Osteoblast (primary cell): ENCODE data around the gene TOPORS. TPM values are rescaled to one million over a fixed set of nuclear protein-coding genes. Genes with fewer than 3 reads are reported as not detected.
A peak's percentile ranks its signal among the peaks of the same experiment; 100 is the strongest.

ENCODE experiments used
- DNase-seq: peaks from one replicate; pipeline ENCODE4 v3.0.0; 2011; ENCODE audit warnings: low spot score, mixed read lengths; ENCODE audit not compliant: insufficient read length; ENCODE audit errors: missing footprints
- H2AFZ ChIP-seq: 2 replicates; pipeline ENCODE4 v1.6.0; 2011; ENCODE audit warnings: mild to moderate bottlenecking, low read length
- H3K27ac ChIP-seq: 2 replicates; pipeline ENCODE4 v1.5.1; 2011; ENCODE audit warnings: mild to moderate bottlenecking, low read depth, low read length, moderate library complexity
- H3K27me3 ChIP-seq: 2 replicates; pipeline ENCODE4 v1.6.0; 2012; ENCODE audit warnings: mild to moderate bottlenecking, control low read depth, inconsistent platforms, low read length, moderate library complexity; ENCODE audit not compliant: insufficient read depth
- H3K36me3 ChIP-seq: 2 replicates; pipeline ENCODE4 v1.5.1; 2011; ENCODE audit warnings: mild to moderate bottlenecking, low read length, control low read depth, moderate library complexity; ENCODE audit not compliant: insufficient read depth
- H3K4me1 ChIP-seq: 2 replicates; pipeline ENCODE4 v1.5.1; 2011; ENCODE audit warnings: mild to moderate bottlenecking, low read length, control low read depth, moderate library complexity; ENCODE audit not compliant: insufficient read depth
- H3K4me2 ChIP-seq: 2 replicates; pipeline ENCODE4 v1.6.0; 2011; ENCODE audit warnings: mild to moderate bottlenecking, low read length; ENCODE audit not compliant: insufficient read depth
- H3K4me3 ChIP-seq: fragments of 200-600 bp; sonication (generic); 3 replicates; pipeline ENCODE4 v1.5.1; 2012; ENCODE audit warnings: mild to moderate bottlenecking, low read length, inconsistent platforms; ENCODE audit not compliant: insufficient read depth
- H3K79me2 ChIP-seq: 2 replicates; pipeline ENCODE4 v1.6.0; 2012; ENCODE audit warnings: mild to moderate bottlenecking, low read length, control low read depth, inconsistent platforms; ENCODE audit not compliant: insufficient read depth
- H3K9me3 ChIP-seq: 2 replicates; pipeline ENCODE4 v1.5.1; 2011; ENCODE audit warnings: low read depth, low read length, control low read depth
- H4K20me1 ChIP-seq: 2 replicates; pipeline ENCODE4 v1.6.0; 2012; ENCODE audit warnings: mild to moderate bottlenecking, low read length, control low read depth; ENCODE audit not compliant: insufficient read depth
- total RNA-seq: library from RNA; depleted of rRNA; stranded (reverse); fragments of >200 nt; gene quantifications from 2 replicates; pipeline ENCODE4 v1.2.3, GENCODE V29; 2012
- TF ChIP-seq, protein P1 (sequence below): IDR thresholded peaks from 2 replicates; pipeline ENCODE4 v1.5.1; 2011; ENCODE audit warnings: mild to moderate bottlenecking, low read depth, low read length, moderate library complexity; ENCODE audit errors: extremely low read depth

Gene TOPORS
- total RNA-seq, 1 donor: 33.7 TPM

- H3K4me2 ChIP-seq: no peak overlapping the region
- no peak overlapping the region for H3K27ac ChIP-seq
- no peaks in the 10 kb centered on the region for H3K9me3 ChIP-seq
- no peak overlapping the region for H3K4me3 ChIP-seq
- DNase-seq: no peak
- peaks cover 8% of the 10 kb centered on the region for H3K4me1 ChIP-seq
- TF ChIP-seq, protein P1, sequence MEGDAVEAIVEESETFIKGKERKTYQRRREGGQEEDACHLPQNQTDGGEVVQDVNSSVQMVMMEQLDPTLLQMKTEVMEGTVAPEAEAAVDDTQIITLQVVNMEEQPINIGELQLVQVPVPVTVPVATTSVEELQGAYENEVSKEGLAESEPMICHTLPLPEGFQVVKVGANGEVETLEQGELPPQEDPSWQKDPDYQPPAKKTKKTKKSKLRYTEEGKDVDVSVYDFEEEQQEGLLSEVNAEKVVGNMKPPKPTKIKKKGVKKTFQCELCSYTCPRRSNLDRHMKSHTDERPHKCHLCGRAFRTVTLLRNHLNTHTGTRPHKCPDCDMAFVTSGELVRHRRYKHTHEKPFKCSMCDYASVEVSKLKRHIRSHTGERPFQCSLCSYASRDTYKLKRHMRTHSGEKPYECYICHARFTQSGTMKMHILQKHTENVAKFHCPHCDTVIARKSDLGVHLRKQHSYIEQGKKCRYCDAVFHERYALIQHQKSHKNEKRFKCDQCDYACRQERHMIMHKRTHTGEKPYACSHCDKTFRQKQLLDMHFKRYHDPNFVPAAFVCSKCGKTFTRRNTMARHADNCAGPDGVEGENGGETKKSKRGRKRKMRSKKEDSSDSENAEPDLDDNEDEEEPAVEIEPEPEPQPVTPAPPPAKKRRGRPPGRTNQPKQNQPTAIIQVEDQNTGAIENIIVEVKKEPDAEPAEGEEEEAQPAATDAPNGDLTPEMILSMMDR: no peak
- no peaks in the 10 kb centered on the region for H3K27me3 ChIP-seq
- H3K79me2 ChIP-seq: no peaks in the 10 kb centered on the region
- H4K20me1 ChIP-seq: no peaks in the 10 kb centered on the region
- H2AFZ ChIP-seq: no peak overlapping the region
- H3K36me3 ChIP-seq: no peaks in the 10 kb centered on the region
Measured at GRCh38 chr9:32584784-32585183, 32.4 kb upstream of the TOPORS start.

- peaks cover 12% of the 10 kb centered on the region for H3K4me1 ChIP-seq
- H2AFZ ChIP-seq: no peak overlapping the region
- no peaks in the 10 kb centered on the region for H4K20me1 ChIP-seq
- DNase-seq: no peak
- H3K9me3 ChIP-seq: no peaks in the 10 kb centered on the region
- no peak overlapping the region for H3K4me3 ChIP-seq
- no peak overlapping the region for H3K4me2 ChIP-seq
- no peaks in the 10 kb centered on the region for H3K27me3 ChIP-seq
- no peaks in the 10 kb centered on the region for H3K36me3 ChIP-seq
- H3K79me2 ChIP-seq: no peaks in the 10 kb centered on the region
- TF ChIP-seq, protein P1: peak; percentile 65
- H3K27ac ChIP-seq: no peak overlapping the region
Measured at GRCh38 chr9:32581512-32582143, 29.2 kb upstream of the TOPORS start.

- Histone ChIP-seq H3K4me2 (no peak overlapping the region), H3K27ac (no peak overlapping the region), H3K9me3 (no peaks in the 10 kb centered on the region), H3K36me3 (no peaks in the 10 kb centered on the region), H2AFZ (peak overlapping the region; percentile 57), H3K79me2 (no peaks in the 10 kb centered on the region), H3K4me3 (no peak overlapping the region), H3K4me1 (peaks cover 12% of the 10 kb centered on the region), H3K27me3 (no peaks in the 10 kb centered on the region), H4K20me1 (no peaks in the 10 kb centered on the region)
- TF ChIP-seq, protein P1: no peak
- DNase-seq: no peak
Measured at GRCh38 chr9:32580631-32581300, 28.4 kb upstream of the TOPORS start.

DNA sequence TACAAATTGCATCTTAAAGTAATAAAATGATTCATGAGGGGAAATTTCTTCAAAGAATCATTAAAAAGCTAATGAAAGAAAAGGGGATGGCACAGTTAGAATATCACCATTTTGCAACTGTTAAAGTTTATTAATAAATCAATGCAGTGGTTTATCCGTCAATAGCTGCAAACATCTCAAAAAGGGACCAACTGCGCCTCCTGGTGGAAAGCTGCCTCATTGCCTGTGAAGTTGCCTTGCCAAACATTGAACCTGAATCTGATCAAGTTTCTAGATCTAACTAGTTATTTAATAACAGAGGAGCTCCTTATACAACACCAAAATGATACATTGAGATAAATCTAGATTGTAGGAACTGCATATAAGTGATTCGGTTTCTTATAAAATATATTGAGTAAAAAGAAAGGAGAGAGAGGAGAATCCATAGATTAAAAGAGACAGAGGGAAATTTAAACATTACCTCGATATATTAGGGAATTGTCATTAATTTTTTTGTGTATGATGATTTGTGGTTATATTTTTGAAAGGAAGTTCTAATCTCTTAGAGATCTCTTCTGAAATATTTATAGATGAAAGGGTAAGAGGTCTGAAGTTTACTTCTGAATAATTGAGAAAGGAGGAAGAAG lies 27.4 kb upstream of the TOPORS start:
- H3K36me3 ChIP-seq: no peaks in the 10 kb centered on the region
- DNase-seq: no peak
- no peaks in the 10 kb centered on the region for H3K79me2 ChIP-seq
- no peaks in the 10 kb centered on the region for H4K20me1 ChIP-seq
- H3K4me2 ChIP-seq: peak overlapping the region; percentile 75
- no peaks in the 10 kb centered on the region for H3K27me3 ChIP-seq
- H3K9me3 ChIP-seq: no peaks in the 10 kb centered on the region
- peak overlapping the region; percentile 56 for H3K4me3 ChIP-seq
- TF ChIP-seq, protein P1: peak; percentile 97
- H3K27ac ChIP-seq: no peak overlapping the region
- H2AFZ ChIP-seq: no peak overlapping the region
- H3K4me1 ChIP-seq: peaks cover 12% of the 10 kb centered on the region
